ENCODE measurements around the gene ZNF480. TPM values are rescaled to one million over a fixed set of nuclear protein-coding genes. Genes with fewer than 3 reads are reported as not detected.

The ZNF480 gene
- total RNA-seq, 1 experiment from 2014 or later, result 11.5 TPM

- TF ChIP-seq CTCF (IDR thresholded peaks at IDR 0.05 in 2 of 3, conservative IDR thresholded peaks at IDR 0.05 in 1 of 3; ENCODE audit: borderline replicate concordance in 1 of 3, insufficient read depth in 1 of 3, low read depth in 2 of 3, low read length in 2 of 3), result no peak
- TF ChIP-seq SP1 (IDR thresholded peaks at IDR 0.05; ENCODE audit: low read depth), result no peak
- no peak for TF ChIP-seq ZNF274 (IDR thresholded peaks at IDR 0.05; ENCODE audit: low read depth, low read length)
- TF ChIP-seq EZH2 (IDR thresholded peaks at IDR 0.05), result no peak
- TF ChIP-seq CBX3 (IDR thresholded peaks at IDR 0.05; ENCODE audit: low read depth), result no peak
- no peak for TF ChIP-seq SRF (IDR thresholded peaks at IDR 0.05; ENCODE audit: low read depth)
- no peak for TF ChIP-seq EZH2phosphoT487 (IDR thresholded peaks at IDR 0.05; ENCODE audit: borderline replicate concordance)
- TF ChIP-seq MAX (IDR thresholded peaks at IDR 0.05), result no peak
- TF ChIP-seq EGR1 (IDR thresholded peaks at IDR 0.05; ENCODE audit: low read depth), result no peak
- no peak for TF ChIP-seq SIN3A (IDR thresholded peaks at IDR 0.05; ENCODE audit: low read depth)
- no peak for TF ChIP-seq JUND (IDR thresholded peaks at IDR 0.05)
- no peak for TF ChIP-seq ELF1 (IDR thresholded peaks at IDR 0.05; ENCODE audit: borderline replicate concordance, low read depth)
These were observed 26.6 kb upstream of the ZNF480 start (continued) for GRCh38 chr19:52270266-52270885.

GRCh38 chr19:52273301-52273700 lies 23.7 kb upstream of the ZNF480 start:
- ChIA-PET RAD21 (ENCODE audit: low non-redundant PET in 1 of 2, low total read pairs in 2 of 2, uncharacterized antibody in 2 of 2, unreplicated experiment in 2 of 2) (no interaction called here), POLR2A (no interaction called here), CTCF (no interaction called here)
- intact Hi-C loops (cut with micrococcal nuclease), result no loop called here
- peaks cover 0 to 23% of the 10 kb centered on the region in 2 experiments; a peak in 2 of 4 replicates for H3K36me3 ChIP-seq (ENCODE audit: control insufficient read depth in 1 of 2, insufficient read depth in 2 of 2, low read length in 2 of 2)
- peaks cover 5 to 31% of the 10 kb centered on the region in 2 experiments; a peak in 2 of 4 replicates for H3K9me3 ChIP-seq (ENCODE audit: control insufficient read depth in 1 of 2, insufficient read depth in 1 of 2, low read depth in 1 of 2, low read length in 2 of 2)
- H3K4me1 ChIP-seq (ENCODE audit: control insufficient read depth in 1 of 2, insufficient read depth in 2 of 2, low read length in 2 of 2), result peaks cover 0 to 10% of the 10 kb centered on the region in 2 experiments; a peak in 2 of 4 replicates
- H3K27me3 ChIP-seq (ENCODE audit: insufficient read depth, low read length), result no peaks in the 10 kb centered on the region
- no peak for TF ChIP-seq YY1 (IDR thresholded peaks at IDR 0.05; ENCODE audit: extremely low read depth, insufficient replicate concordance, low read depth, low read length)
- no peak for TF ChIP-seq RAD21 (IDR thresholded peaks at IDR 0.05; ENCODE audit: low read depth)
- no peak for TF ChIP-seq EZH2phosphoT487 (IDR thresholded peaks at IDR 0.05; ENCODE audit: borderline replicate concordance)
- TF ChIP-seq SIN3A (IDR thresholded peaks at IDR 0.05; ENCODE audit: low read depth), result no peak
- TF ChIP-seq ZBTB33 (IDR thresholded peaks at IDR 0.05; ENCODE audit: extremely low read depth, insufficient replicate concordance, low read length), result no peak
- TF ChIP-seq CBX3 (IDR thresholded peaks at IDR 0.05; ENCODE audit: low read depth), result no peak
- TF ChIP-seq EGR1 (IDR thresholded peaks at IDR 0.05; ENCODE audit: low read depth), result no peak
- H4K20me1 ChIP-seq (ENCODE audit: insufficient read depth), result no peaks in the 10 kb centered on the region
- H3K4me2 ChIP-seq (ENCODE audit: low read length), result no peak overlapping the region
- no peak for DNase-seq (ENCODE audit: low read depth, low spot score)
- no peak overlapping the region for H3K4me3 ChIP-seq (replicated peaks in 1 of 2; ENCODE audit: low read depth in 1 of 2, low read length in 2 of 2)
- BruUV-seq (replicated peaks), result no TSS peak
- ATAC-seq, result no peak
- H3K79me2 ChIP-seq (ENCODE audit: insufficient read depth, low read length), result peaks cover 85% of the 10 kb centered on the region
- H3K9me2 ChIP-seq (ENCODE audit: insufficient read depth), result no peaks in the 10 kb centered on the region
- no peak overlapping the region for H3K27ac ChIP-seq (ENCODE audit: low read depth, low read length)
- H3K9ac ChIP-seq (ENCODE audit: low read length), result no peak overlapping the region
- H2AFZ ChIP-seq (ENCODE audit: low read depth, low read length, poor library complexity, severe bottlenecking), result no peak overlapping the region

All from HCT116 (cell line).